Activated naive CD4-positive, alpha-beta T cell treated with anti-CD3 and anti-CD28 coated beads, Interleukin-2, amount 50 U/mL, for 72 hours (primary cell): ENCODE data around the gene SYP. TPM values are rescaled to one million over a fixed set of nuclear protein-coding genes. Genes with fewer than 3 reads are reported as not detected.

Experiments
- ATAC-seq, 2 donors: fragments of 150-1000 bp; cut with Tn5 transposase; 2 replicates each; pipeline ENCODE4 v1.10.0; 2021; ENCODE audit warnings: mild to moderate bottlenecking in 2 of 2, moderate library complexity in 2 of 2
- DNase-seq, 2 donors: peaks; one replicate each; pipeline ENCODE4 v3.0.0; 2021 to 2022; ENCODE audit warnings: low spot score in 2 of 2
- H3K27ac Mint-ChIP-seq, 2 donors: one replicate each; pipeline ENCODE4 v1.8.0; 2022; ENCODE audit warnings: mild to moderate bottlenecking in 2 of 2, mixed read lengths in 2 of 2
- H3K36me3 Mint-ChIP-seq, 2 donors: one replicate each; pipeline ENCODE4 v1.8.0; 2022; ENCODE audit warnings: mixed read lengths in 2 of 2
- H3K9me3 Mint-ChIP-seq, 2 donors: one replicate each; pipeline ENCODE4 v1.8.0; 2022; ENCODE audit warnings: mixed read lengths in 2 of 2
- total RNA-seq, 2 donors: library from RNA; stranded (reverse); gene quantifications; one replicate each; pipeline ENCODE4 v1.2.3, GENCODE V29; 2022

SYP gene
- total RNA-seq, 2 donors from 2014 or later: 11.2 to 69.3 TPM

DNA sequence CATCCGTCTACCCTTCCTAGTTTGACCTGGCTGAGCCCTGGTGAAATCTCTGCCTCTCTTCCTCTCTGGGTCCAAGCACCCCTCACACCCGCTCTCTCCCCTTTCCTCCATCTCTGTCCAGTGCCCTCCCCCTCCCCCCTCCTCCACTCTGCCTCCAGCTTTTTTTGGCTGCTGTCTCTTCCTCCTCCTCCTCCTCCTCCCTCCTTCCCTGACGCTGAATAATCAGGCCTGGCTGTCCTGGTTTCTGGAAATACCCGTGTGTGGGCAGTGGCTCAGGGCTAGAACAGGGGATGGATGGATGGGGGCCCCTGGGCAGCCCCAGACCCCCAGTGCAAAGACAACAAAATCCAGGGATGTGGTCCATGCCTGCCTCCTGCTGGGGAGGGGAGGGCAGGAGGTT is 4.7 kb upstream of the SYP start:
- ATAC-seq (no peak), DNase-seq (no peak)
- no peaks in the 10 kb centered on the region for H3K9me3 Mint-ChIP-seq
- no peak overlapping the region for H3K27ac Mint-ChIP-seq
- H3K36me3 Mint-ChIP-seq: no peaks in the 10 kb centered on the region

DNA sequence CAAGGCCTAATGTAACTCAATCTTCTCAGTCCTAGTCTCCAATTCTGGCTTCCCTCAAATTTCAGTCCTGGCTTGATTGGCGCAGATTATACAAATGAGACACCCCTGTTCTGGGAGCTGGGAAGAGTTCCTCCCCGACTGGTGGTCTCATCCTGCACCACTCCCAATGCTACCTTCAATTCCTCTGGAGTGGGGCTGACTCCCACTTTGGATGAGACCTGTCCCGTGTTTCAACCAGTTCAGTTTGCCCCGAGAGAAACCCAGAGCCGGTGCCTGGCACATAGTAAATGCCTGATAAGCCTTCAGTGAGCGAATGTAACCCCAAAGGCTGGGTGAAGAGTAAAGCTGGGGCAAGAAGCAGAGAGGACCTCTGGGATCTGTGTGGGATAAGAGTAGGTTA is 4.0 kb upstream of the SYP start:
- H3K9me3 Mint-ChIP-seq: no peaks in the 10 kb centered on the region
- ATAC-seq (no peak), DNase-seq (no peak)
- H3K27ac Mint-ChIP-seq: no peak overlapping the region
- no peaks in the 10 kb centered on the region for H3K36me3 Mint-ChIP-seq

DNA sequence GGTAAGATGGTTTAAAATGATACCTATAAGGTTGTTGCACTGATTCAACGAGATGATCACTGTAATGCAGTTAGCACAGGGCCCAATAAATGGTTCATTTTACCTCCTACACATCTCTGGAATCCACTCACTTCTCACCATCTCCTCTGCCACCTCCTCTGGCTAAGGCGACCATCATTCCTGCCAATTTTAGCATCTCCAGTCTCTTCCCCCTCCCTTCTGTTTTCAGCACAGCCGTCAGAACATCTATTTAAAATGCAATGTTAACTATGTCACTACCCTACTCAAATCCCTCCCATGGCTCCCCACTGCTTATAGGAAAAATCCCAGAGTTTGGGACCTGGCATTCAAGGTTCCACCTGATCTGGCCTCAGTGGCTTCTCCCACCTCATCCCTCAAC is 3.5 kb upstream of the SYP start:
- DNase-seq: no peak
- ATAC-seq: no peak
- no peaks in the 10 kb centered on the region for H3K9me3 Mint-ChIP-seq
- H3K36me3 Mint-ChIP-seq: peaks cover 0 to 2% of the 10 kb centered on the region in 2 donors
- H3K27ac Mint-ChIP-seq: no peak overlapping the region

DNA sequence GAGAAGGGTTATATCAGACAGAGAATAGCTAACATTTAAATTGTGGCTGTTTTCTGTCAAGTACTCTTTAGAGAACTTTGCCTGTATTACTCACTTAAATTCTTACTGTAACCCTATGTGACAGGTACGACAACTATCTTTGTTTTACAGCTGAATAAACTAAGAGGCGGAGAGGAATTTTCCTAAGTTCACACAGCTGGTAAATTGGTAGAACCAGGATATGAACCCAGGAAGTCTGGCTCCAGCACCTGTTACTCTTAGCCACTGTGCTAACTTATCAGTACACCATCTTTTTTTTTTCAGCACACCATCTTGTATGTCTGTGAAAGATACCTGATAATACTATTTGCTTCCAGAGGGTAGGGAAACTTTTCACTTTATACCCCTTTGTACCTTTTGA is 2.0 kb upstream of the SYP start:
- no peak overlapping the region for H3K27ac Mint-ChIP-seq
- ATAC-seq (no peak), DNase-seq (no peak)
- no peaks in the 10 kb centered on the region for H3K9me3 Mint-ChIP-seq
- peaks cover 0 to 9% of the 10 kb centered on the region in 2 donors for H3K36me3 Mint-ChIP-seq

DNA sequence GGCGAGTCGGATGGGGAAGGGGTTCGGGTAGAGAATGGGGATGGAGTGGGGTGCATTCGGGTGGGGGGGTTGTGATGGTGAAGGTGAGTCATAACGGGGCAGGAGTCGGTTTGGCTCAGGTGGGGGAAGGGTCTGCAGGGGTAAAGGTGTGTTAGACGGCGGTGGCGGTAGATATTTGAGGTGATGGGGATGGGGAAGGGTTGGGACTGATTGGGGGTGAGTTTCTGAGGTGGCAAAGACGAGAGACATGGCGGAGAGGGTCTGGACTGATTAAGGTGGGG is 738 bp downstream of the SYP start:
- ATAC-seq (peak in 1 of 2 donors; percentile 8), DNase-seq (no peak)
- H3K27ac Mint-ChIP-seq: peak overlapping the region in 1 of 2 donors; percentile 38
- H3K9me3 Mint-ChIP-seq: no peaks in the 10 kb centered on the region
- peaks cover 0 to 9% of the 10 kb centered on the region in 2 donors for H3K36me3 Mint-ChIP-seq

DNA sequence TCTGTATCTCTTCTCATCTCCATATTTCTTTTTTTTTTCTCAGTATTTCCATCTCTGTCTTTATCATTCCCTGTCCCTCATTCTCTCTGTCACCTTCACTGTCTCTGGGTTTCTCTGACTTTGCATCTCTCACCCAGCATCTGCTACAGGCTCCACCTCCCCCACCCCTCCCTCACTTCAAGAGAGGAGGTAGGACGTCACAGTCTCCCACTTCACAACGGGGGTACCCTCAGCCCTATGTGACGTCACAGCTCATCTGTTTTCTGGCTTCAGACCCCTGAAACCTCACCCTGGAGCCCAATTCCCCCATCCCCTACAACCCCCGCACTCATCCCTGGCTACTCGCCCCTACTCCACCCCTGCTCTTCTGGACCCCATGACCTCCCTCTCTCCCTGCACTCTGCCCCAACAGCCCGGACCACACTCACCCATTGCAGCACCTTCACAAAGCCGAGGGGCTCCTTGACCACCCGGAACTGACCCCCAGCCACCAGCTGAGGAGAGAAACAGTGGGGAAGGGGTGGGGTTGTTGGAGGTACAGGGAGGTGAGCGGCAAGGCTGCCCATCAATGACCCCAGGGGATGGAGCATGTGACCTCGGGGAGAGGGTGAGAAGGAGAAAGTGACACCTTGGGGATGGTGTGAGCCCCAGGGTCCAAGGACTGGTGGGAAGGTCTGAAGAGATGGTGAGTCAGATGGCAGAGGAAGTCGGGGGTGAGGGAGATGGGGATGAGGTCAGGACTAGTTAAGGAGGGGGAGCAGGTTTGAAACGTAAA is 1.3 kb downstream of the SYP start:
- H3K27ac Mint-ChIP-seq: peak overlapping the region in 1 of 2 donors; percentile 38
- H3K36me3 Mint-ChIP-seq: peaks cover 0 to 9% of the 10 kb centered on the region in 2 donors
- DNase-seq (no peak), ATAC-seq (peak in 1 of 2 donors; percentile 77)
- H3K9me3 Mint-ChIP-seq: no peaks in the 10 kb centered on the region

DNA sequence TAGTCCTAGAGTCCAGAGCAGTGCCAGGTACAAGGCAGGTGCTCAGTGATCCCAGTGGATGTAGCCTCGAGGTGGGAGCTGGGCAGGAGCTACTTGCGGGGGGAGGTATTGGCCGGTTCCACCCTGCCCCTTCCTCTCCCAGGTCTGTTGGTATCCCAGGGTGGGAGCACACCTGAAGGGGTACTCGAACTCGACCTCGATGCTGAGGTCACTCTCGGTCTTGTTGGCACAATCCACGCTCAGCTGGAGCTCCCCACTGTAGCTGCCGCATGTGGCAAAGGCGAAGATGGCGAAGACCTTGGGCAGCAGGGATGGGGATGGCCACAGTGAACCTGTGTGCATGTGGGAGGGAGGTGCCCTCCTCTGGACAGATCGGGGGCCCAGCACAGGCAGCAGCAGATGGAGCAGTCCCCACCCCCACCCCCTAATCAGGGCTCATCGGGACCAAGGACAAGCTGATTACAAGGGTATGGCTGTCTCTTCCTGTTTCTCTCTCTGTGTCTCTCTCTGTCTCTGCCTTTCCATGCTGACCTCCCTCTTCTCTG is 2.4 kb downstream of the SYP start:
- DNase-seq (no peak), ATAC-seq (no peak)
- Mint-ChIP-seq H3K9me3 (no peaks in the 10 kb centered on the region), H3K27ac (peak overlapping the region in 1 of 2 donors; percentile 38), H3K36me3 (peaks cover 0 to 9% of the 10 kb centered on the region in 2 donors)

DNA sequence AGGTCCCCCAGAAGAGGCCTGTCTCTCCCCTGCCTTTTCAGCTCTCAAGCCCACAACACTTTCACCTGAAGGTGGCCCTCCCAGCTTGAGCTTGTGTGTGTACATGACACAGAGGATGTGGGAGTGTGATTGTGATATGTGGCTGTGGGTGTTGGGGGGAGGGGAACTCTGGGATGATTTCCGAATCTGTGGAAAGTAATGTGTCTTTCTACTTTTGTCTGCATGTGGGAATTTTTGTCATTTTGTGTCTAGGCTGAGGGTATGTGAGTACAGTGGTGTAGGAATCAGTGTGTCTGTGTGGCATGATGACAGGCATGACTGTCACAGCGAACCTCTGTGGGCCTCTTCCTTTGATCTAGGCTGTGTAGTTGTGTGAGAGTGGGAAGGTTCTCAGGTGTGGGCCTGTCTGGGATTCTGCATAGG is 6.4 kb downstream of the SYP start:
- peak overlapping the region in 1 of 2 donors; percentile 32 for H3K27ac Mint-ChIP-seq
- peak in 1 of 2 donors; percentile 5 for ATAC-seq
- no peaks in the 10 kb centered on the region for H3K9me3 Mint-ChIP-seq
- peaks cover 0 to 18% of the 10 kb centered on the region in 2 donors for H3K36me3 Mint-ChIP-seq
- no peak for DNase-seq

DNA sequence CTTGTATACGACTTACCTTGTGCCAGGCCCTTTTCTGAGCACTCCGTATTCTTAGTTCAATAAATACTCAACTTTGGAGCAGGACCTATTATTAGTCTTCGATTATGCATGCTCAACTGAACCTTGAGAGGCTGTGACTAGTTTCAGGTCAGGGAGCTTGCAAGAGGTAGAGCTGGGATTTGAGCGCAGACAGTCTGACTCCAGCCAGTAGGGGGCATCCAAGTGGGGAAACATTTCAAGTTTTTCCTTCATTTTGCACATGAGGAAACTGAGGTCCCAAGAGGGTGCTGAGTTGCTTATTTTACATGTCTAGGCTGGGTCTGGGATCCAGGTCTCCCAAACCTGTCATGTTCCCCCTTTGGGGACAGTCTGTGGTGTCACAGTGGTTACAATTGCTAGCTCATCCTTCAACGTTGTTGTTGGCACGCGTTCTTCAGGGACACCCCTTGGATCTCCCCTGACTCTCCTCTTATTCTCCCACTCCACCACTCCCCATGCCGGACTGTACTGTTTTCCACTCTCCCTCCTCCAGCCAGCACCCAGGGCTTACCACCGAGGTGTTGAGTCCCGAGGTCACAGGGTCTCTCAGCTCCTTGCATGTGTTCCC is 7.2 kb downstream of the SYP start:
- ATAC-seq (no peak), DNase-seq (peak in 1 of 2 donors; percentile 39)
- Mint-ChIP-seq H3K27ac (peak overlapping the region; percentile 32 to 82), H3K9me3 (no peaks in the 10 kb centered on the region), H3K36me3 (peaks cover 0 to 10% of the 10 kb centered on the region in 2 donors)

DNA sequence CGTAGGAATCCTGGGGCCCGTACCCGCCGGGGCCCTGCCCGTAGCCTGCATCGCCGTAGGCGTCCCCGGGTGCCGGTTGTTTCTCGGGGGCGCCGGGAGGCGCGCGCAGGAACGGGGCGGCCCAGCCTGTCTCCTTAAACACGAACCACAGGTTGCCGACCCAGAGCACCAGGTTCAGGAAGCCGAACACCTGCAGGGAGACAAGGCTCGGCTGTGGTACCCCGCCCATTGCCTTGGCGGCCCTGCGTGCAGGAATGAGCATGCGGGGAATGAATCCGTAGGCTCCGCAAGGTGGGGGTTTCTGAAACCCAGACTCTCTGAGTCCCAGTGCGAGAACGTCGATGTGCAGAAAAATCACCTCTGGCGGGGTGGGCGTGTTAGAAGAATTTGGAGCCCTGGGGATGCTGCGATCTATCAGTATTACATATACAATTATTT is 8.4 kb downstream of the SYP start:
- Mint-ChIP-seq H3K27ac (peak overlapping the region in 1 of 2 donors; percentile 97), H3K36me3 (peaks cover 0 to 10% of the 10 kb centered on the region in 2 donors), H3K9me3 (no peaks in the 10 kb centered on the region)
- ATAC-seq: peak; percentile 1 to 11
- peak in 1 of 2 donors; percentile 30 for DNase-seq

DNA sequence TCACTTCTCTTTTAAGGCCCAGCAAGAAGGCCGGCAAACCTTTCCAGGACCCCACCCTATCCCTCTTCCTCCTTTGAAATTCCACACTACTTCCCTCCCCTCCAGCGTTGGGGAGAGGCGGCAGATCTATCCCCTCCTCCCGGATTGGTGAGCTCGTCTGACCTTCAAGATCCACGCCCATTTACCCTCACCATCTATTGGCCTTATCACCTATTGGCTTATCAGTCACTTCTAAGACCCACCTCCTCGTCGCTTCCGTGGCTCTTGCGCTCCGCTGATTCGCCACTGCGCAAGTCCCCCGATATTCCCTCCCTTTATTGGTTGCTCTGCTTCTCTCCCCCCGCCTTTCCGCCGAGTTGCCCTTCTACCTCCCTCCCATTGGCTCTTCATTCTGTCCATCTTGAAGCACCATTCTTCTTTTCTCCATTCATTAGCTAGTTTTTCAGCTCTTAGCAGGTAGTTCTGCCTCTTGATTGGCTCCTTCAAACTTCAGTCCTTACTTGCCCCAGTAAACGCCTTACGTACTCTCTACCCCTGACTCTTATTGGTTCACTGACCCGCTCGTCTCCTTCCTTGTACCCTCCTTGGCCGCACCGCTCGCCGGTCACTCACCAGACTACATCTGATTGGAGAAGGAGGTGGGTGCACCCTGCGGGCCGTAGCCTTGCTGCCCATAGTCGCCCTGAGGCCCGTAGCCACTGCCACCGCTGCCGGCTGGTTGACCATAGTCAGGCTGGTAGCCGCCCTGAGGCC is 9.0 kb downstream of the SYP start:
- DNase-seq (peak; percentile 71 to 91), ATAC-seq (peak; percentile 87 to 91)
- Mint-ChIP-seq H3K27ac (peak overlapping the region; percentile 86 to 97), H3K9me3 (no peaks in the 10 kb centered on the region), H3K36me3 (peaks cover 0 to 10% of the 10 kb centered on the region in 2 donors)

DNA sequence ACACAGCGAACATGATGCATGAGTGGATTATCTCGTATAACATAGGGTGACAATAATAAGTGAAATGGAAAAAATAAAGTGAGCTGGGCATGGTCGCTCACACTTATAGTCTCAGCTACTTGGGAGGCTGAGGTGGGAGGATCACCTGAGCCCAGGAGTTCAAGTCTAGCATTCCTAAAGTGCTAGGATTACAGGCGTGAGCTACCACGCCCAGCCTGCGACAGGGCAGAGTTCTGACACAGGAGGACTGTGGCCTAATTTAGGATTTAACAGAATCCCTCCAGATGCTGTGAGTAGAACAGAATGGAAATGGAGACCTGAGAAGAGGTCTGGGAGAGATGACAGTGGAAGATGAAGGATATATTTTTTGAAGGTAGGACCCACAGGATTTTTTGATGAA is 10.4 kb downstream of the SYP start:
- H3K36me3 Mint-ChIP-seq: peaks cover 0 to 10% of the 10 kb centered on the region in 2 donors
- H3K27ac Mint-ChIP-seq: peak overlapping the region in 1 of 2 donors; percentile 97
- DNase-seq (no peak), ATAC-seq (no peak)
- H3K9me3 Mint-ChIP-seq: no peaks in the 10 kb centered on the region

DNA sequence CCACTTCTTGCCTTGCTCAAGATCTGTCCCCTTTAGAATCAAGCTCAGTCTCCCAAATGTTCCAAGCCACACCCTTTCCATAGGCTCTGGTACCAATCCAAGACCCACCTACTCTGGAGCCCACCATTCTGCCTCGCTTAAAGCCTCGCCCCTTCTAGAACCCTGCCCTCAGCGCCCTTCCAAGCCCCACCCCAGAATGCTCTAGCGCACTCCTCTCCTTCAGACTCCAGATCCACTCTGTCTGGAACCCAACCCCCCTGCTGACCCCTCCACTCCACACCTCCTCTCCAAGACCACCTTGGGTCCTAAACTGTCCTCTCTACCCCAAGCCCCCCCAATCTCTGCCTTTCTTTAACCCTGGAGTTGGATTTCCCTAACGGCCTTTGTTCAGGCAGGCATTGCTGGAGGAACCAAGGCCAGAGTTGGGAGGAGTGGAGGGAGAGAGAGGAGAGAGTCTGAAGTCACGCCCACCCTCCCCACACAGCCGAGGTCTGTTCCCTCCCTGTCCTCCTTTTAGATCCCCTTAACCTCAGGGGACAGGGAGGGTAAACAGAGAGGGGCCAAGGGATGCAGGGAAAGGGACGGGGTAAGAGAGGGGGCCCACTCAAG is 11.4 kb downstream of the SYP start:
- Mint-ChIP-seq H3K36me3 (peaks cover 0 to 10% of the 10 kb centered on the region in 2 donors), H3K27ac (no peak overlapping the region), H3K9me3 (no peaks in the 10 kb centered on the region)
- DNase-seq (no peak), ATAC-seq (no peak)

DNA sequence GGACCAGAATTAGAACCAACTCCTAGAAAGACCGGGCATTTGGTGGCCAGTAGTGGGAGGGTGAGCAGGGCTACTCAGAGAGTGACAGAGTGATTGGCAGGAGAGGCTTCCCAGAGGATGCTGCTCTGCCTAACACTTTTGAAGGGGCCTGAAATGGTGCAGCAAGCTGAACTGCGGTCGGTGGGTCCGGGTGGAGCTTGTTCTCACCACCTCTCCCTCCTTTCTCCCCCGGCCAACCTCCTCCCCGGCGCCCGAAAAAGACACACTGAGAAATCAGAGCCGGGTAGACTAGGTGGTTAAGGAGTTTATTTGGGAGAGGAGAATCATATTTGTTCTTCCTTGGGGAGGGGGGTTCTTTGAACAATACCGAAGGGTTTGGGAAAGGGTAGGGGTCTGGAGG is 12.5 kb downstream of the SYP start:
- DNase-seq (no peak), ATAC-seq (no peak)
- Mint-ChIP-seq H3K27ac (peak overlapping the region in 1 of 2 donors; percentile 50), H3K36me3 (peaks cover 0 to 10% of the 10 kb centered on the region in 2 donors), H3K9me3 (no peaks in the 10 kb centered on the region)

DNA sequence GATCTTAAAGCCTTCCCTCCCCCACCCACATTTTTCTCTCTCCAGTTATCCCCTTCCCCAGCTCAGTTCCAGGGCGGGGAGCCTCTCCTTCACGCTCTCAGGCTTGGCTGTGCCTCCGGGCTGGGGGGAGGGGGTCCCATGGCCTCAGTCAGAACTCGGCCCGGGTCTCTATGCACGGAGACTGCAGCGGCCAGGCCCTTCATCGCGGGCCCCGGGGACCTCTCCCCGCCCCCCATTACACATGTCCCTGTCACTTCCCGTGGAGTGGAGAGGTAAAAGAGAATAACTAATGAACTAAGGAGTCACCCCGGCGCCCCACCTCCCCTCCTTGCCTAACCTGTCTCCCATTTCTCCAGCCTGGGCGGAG is 13.0 kb downstream of the SYP start:
- Mint-ChIP-seq H3K9me3 (no peaks in the 10 kb centered on the region), H3K36me3 (peaks cover 0 to 10% of the 10 kb centered on the region in 2 donors), H3K27ac (peak overlapping the region in 1 of 2 donors; percentile 50)
- no peak for ATAC-seq
- DNase-seq: no peak

DNA sequence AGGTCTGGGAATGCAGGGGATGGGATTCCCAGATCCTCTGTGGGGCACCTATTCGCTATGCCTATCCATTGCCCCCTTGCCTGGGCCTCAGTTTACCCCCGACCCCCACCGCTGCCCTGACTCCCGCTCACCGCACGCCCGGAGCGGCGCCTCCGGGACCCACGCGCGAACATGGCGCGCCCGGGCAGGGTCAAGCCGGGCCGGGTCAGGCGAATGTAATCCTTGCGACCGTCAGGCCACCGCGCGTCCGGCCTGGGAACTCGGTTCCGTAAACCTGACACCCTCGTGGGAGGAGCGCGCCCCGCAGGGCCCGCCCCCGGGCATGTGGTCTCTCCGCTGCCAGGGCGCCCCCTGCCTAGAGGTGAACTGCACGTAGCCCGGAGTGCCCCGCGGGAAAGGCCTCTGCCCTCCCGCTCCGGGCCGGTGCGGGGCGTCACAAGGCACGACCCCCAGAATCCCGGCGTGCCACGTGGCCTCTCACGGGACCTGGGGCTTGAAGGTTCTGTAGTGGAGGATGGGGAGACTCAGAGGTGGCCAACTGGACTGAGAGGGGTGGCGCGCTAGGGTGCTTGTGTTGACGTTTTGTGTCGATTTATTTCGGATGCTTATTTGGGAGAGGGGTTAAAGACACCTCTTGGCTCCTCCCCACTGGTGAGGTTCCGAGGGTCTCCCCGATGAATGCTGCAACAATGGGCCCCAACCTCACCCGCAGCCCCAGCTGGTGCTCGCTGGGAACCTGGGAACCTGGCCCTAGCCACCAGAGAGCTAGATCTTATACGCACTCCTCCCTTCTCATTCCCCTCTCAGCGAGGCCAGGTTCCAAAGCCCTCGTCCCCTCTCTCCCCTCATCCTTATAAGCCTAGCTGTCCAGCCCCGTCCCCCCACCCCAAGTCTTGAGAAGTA is 13.6 kb downstream of the SYP start, which contains the start of gene PRICKLE3:
TSS of gene PRICKLE3 (minus strand) at position 249 of the 903 bp plus-strand sequence. CDS start at position 173, 76 bp downstream.
- Mint-ChIP-seq H3K9me3 (no peaks in the 10 kb centered on the region), H3K36me3 (peaks cover 0 to 10% of the 10 kb centered on the region in 2 donors), H3K27ac (peak within 1 kb of the TSS; percentile 82 to 89)
- DNase-seq (peak; percentile 75 to 80), ATAC-seq (peak; percentile 17 to 39)
